ENCODE results near the gene RNF43. TPM values are rescaled to one million over a fixed set of nuclear protein-coding genes. Genes with fewer than 3 reads are reported as not detected.

The RNF43 gene
- total and polyA plus RNA-seq, 2 experiments from 2014 or later: 8.6 to 9.4 TPM

DNA sequence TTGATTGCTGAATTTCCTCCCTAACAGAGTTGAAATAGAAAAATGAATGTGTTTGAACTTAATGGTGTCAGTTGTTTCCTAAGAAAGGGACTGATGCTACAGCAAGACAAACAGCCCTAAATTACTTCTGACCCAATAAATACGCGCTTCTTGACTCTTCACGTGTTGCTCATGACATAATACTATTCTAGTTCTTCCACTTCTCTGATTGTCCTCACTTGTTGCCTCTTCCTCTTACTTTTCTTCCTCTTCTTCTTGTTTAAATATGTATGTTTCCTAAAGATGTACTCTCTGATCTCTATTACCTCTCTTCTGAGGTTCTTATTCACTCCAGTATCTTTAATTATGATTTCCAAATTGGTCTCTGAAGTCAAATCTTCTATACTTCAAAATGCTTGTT is 32.4 kb downstream of the RNF43 start:
- no peak for TF ChIP-seq CTCF (IDR thresholded peaks at IDR 0.05; ENCODE audit: low read depth, low read length)
- Histone ChIP-seq H3K36me3 (no peaks in the 10 kb centered on the region), H3K4me1 (ENCODE audit: low read depth) (peaks cover 23% of the 10 kb centered on the region), H3K27ac (peak overlapping the region; percentile 12), H3K27me3 (no peaks in the 10 kb centered on the region), H3K9me3 (ENCODE audit: low read depth) (no peaks in the 10 kb centered on the region), H3K4me3 (no peak overlapping the region)
- no peak for DNase-seq (ENCODE audit: low read depth in 1 of 2, low spot score in 1 of 2)

- Histone ChIP-seq H3K27ac (peak overlapping the region; percentile 12), H3K9me3 (ENCODE audit: low read depth) (no peaks in the 10 kb centered on the region), H3K27me3 (no peaks in the 10 kb centered on the region), H3K36me3 (no peaks in the 10 kb centered on the region), H3K4me3 (no peak overlapping the region), H3K4me1 (ENCODE audit: low read depth) (peaks cover 13% of the 10 kb centered on the region)
- no peak for DNase-seq (ENCODE audit: low read depth in 1 of 2, low spot score in 1 of 2)
- no peak for TF ChIP-seq CTCF (IDR thresholded peaks at IDR 0.05; ENCODE audit: low read depth, low read length)
Observed at GRCh38 chr17:58383892-58384462, 33.4 kb downstream of the RNF43 start.

- H3K4me1 ChIP-seq (ENCODE audit: low read depth): peaks cover 8% of the 10 kb centered on the region
- no peak overlapping the region for H3K27ac ChIP-seq
- no peak for TF ChIP-seq CTCF (IDR thresholded peaks at IDR 0.05; ENCODE audit: low read depth, low read length)
- no peaks in the 10 kb centered on the region for H3K27me3 ChIP-seq
- no peak overlapping the region for H3K4me3 ChIP-seq
- no peaks in the 10 kb centered on the region for H3K36me3 ChIP-seq
- no peak for DNase-seq (ENCODE audit: low read depth in 1 of 2, low spot score in 1 of 2)
- H3K9me3 ChIP-seq (ENCODE audit: low read depth): no peaks in the 10 kb centered on the region
Observed at GRCh38 chr17:58382872-58383242, 34.5 kb downstream of the RNF43 start.

- Histone ChIP-seq H3K27ac (no peak overlapping the region), H3K9me3 (ENCODE audit: low read depth) (no peaks in the 10 kb centered on the region)
- DNase-seq (ENCODE audit: low read depth in 1 of 2, low spot score in 1 of 2): no peak
Observed at GRCh38 chr17:58382108-58382871, 35.0 kb downstream of the RNF43 start.

More at GRCh38 chr17:58382108-58382871, 35.0 kb downstream of the RNF43 start:
- H3K4me1 ChIP-seq (ENCODE audit: low read depth): peaks cover 8% of the 10 kb centered on the region
- no peaks in the 10 kb centered on the region for H3K27me3 ChIP-seq
- TF ChIP-seq CTCF (IDR thresholded peaks at IDR 0.05; ENCODE audit: low read depth, low read length): no peak
- H3K36me3 ChIP-seq: no peaks in the 10 kb centered on the region
- H3K4me3 ChIP-seq: no peak overlapping the region

Data from cardiac muscle cell (in vitro differentiated cells and primary cell).